ENCODE measurements around the gene ECT2.

DNA sequence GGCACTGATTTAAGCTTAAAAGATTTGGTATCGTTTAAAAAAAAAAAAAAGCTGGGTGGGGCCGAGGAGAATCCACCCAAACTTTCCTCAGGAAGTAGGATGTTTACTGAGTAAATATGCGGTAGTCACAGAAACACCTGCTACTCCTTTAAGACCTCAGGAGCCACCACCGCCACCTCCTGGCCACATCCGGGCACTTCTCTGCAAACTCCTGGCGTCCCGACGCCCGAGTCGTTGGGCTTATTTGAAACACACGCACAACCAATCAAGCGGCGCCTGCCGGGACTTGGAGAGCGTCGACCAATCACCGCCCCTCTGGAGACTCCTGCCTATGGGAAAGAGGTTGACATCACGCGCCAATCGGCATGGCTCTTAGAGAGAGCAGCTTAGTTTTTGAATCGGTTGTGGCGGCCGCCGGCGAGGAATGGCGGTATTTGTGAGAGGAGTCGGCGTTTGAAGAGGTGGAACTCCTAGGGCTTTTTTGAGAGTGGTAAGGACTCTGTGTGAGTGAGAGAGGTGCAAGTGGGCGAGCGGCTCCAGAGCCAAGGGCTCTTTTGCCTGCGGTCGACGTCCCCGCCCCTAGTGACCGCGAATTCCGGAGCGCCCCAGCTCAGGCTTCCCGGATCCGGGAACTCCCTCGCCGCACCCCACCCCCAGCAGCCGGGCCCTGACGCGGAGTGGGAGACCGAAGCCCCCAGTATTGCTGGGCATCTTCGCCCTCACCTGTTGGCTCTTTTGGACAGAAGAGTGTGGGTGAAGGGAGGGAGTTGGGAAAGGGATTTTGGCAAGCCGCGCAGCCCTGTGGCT, at the start of gene ECT2:
- TF ChIP-seq, protein P1, sequence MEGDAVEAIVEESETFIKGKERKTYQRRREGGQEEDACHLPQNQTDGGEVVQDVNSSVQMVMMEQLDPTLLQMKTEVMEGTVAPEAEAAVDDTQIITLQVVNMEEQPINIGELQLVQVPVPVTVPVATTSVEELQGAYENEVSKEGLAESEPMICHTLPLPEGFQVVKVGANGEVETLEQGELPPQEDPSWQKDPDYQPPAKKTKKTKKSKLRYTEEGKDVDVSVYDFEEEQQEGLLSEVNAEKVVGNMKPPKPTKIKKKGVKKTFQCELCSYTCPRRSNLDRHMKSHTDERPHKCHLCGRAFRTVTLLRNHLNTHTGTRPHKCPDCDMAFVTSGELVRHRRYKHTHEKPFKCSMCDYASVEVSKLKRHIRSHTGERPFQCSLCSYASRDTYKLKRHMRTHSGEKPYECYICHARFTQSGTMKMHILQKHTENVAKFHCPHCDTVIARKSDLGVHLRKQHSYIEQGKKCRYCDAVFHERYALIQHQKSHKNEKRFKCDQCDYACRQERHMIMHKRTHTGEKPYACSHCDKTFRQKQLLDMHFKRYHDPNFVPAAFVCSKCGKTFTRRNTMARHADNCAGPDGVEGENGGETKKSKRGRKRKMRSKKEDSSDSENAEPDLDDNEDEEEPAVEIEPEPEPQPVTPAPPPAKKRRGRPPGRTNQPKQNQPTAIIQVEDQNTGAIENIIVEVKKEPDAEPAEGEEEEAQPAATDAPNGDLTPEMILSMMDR (IDR thresholded peaks at IDR 0.05 in 4 of 5, conservative IDR thresholded peaks at IDR 0.05 in 1 of 5) = peak; percentile 70 to 77 (median 74)
- TF ChIP-seq POLR2A (IDR thresholded peaks at IDR 0.05) = peak in 1 of 2 donors; percentile 23
